ENCODE results near the gene CASK.
A peak's percentile ranks its signal among the peaks of the same experiment; 100 is the strongest.

CASK gene

GRCh38 chrX:41542135-41542534 lies 381.2 kb downstream of the CASK start:
- no peaks in the 10 kb centered on the region for H3K4me1 Mint-ChIP-seq
- H3K27ac Mint-ChIP-seq = no peak overlapping the region
- no peak for DNase-seq (ENCODE audit: low spot score in 2 of 2)
- H3K9me3 Mint-ChIP-seq = no peaks in the 10 kb centered on the region
- peaks cover 12% of the 10 kb centered on the region for H3K36me3 Mint-ChIP-seq
- ATAC-seq = no peak
- H3K4me3 Mint-ChIP-seq = no peak overlapping the region

DNA sequence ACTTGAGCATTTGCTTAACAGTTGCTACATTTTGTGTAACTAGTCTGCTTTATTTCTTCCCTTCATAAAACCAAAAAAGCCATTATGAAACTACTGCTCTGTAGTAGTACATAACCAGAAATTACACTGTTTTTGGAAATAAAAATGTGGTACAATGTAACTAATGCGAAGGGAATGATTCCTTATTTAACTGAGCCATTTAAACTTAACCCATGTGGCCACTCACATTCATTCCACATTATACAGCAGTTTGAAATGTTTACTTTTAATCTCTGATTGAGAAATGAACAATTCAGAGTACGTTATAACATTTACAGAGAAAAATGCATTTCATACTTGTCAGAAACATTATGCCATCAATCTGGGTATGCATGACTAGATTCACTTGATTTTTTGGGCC lies 382.0 kb downstream of the CASK start:
- DNase-seq (ENCODE audit: low spot score in 2 of 2) = no peak
- no peak overlapping the region for H3K4me3 Mint-ChIP-seq
- no peak overlapping the region for H3K27ac Mint-ChIP-seq
- H3K9me3 Mint-ChIP-seq = no peaks in the 10 kb centered on the region
- H3K36me3 Mint-ChIP-seq = peaks cover 15% of the 10 kb centered on the region
- no peaks in the 10 kb centered on the region for H3K4me1 Mint-ChIP-seq
- ATAC-seq = no peak

DNA sequence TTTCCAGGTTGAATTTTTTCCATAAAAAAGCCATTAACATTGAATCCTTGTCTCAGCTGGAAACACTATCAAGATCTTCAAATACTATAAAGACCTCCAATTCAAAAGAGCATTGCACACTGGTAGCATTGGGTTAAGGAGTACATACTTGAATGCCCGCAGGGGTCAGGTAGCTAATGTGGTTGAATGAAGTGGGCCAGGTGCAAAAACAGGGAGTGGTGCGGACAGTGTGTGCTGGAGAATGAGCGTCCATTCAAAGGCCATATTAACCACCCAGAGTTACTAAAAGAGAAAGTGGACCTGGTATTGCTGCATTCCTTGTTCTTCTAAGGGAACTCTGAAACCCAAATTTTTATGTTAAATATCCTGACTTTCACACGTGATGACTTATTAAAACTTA lies 384.6 kb downstream of the CASK start:
- ATAC-seq (no peak), DNase-seq (ENCODE audit: low spot score in 2 of 2) (no peak)
- Mint-ChIP-seq H3K27ac (no peak overlapping the region), H3K4me3 (no peak overlapping the region), H3K36me3 (peaks cover 22% of the 10 kb centered on the region), H3K9me3 (no peaks in the 10 kb centered on the region), H3K4me1 (no peaks in the 10 kb centered on the region)

GRCh38 chrX:41530085-41530484 lies 393.3 kb downstream of the CASK start:
- peaks cover 32% of the 10 kb centered on the region for H3K4me1 Mint-ChIP-seq
- no peak overlapping the region for H3K27ac Mint-ChIP-seq
- ATAC-seq (no peak), DNase-seq (ENCODE audit: low spot score in 2 of 2) (no peak)
- peaks cover 48% of the 10 kb centered on the region for H3K36me3 Mint-ChIP-seq
- H3K9me3 Mint-ChIP-seq = no peaks in the 10 kb centered on the region
- H3K4me3 Mint-ChIP-seq = no peak overlapping the region

DNA sequence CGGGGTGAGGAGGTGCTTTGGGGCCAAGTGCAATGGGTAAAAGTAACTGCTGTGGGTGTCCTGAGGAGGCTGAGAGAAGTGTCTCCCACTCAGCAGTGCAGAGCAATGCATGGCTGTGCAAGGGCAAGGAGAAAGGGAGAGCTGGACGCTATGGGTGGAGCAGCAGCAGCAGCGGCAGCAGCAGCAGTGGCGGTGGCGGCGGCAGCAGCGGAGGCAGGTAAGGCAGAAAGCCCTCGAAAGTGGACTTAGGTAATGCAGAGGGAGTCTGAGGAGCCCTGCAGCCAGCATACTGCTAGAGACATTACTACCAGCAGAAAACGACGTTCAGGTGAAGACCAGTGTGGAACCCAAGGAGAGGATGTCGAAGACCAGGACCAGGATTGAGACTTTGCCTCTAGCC lies 394.1 kb downstream of the CASK start:
- DNase-seq (ENCODE audit: low spot score in 2 of 2) = no peak
- peaks cover 34% of the 10 kb centered on the region for H3K4me1 Mint-ChIP-seq
- H3K27ac Mint-ChIP-seq = peak overlapping the region; percentile 20
- H3K36me3 Mint-ChIP-seq = peaks cover 45% of the 10 kb centered on the region
- no peaks in the 10 kb centered on the region for H3K9me3 Mint-ChIP-seq
- no peak overlapping the region for H3K4me3 Mint-ChIP-seq
- no peak for ATAC-seq

DNA sequence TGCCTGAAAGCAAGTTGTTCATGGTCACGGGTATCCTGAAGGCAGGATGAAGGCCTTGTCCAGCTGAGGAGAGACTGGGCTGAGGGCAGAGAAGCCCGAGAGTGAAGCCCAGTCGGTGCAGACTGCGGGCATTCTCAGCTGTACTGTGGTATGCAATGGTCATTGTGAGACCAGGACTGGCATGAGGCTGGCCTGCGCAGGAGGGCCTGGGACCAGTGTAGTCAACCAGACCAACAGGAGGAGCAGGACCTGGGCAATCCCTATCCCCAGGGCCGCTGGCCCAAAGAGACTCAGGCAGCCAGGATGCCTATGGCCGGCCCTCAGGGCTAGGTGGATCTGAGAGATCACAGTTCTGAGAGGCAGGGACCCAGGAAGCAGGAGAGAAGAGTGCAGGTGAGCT lies 394.6 kb downstream of the CASK start:
- Mint-ChIP-seq H3K27ac (peak overlapping the region; percentile 20), H3K9me3 (no peaks in the 10 kb centered on the region), H3K36me3 (peaks cover 47% of the 10 kb centered on the region), H3K4me1 (peaks cover 34% of the 10 kb centered on the region), H3K4me3 (no peak overlapping the region)
- ATAC-seq (no peak), DNase-seq (ENCODE audit: low spot score in 2 of 2) (no peak)

DNA sequence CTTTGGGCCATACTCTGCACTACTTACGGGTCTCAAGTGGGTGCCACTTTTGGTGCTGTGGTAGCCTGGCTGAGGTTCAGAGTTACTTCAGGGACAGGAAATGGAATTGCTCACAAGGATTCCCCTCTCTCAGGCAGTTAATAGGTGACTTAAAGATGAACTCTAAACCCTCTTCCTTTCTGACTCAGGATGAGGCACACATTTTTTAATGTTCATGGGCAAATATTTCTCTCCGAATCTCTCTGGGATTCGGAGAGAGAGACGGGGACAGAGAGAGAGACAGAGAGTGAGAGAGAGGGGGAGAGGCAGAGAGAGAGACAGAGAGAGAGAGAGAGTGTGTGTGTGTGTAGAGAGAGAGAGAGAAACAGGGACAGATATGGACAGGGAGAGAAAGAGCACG lies 396.4 kb downstream of the CASK start:
- DNase-seq (ENCODE audit: low spot score in 2 of 2) (no peak), ATAC-seq (peak; percentile 96)
- no peaks in the 10 kb centered on the region for H3K9me3 Mint-ChIP-seq
- peak overlapping the region; percentile 33 for H3K27ac Mint-ChIP-seq
- peaks cover 34% of the 10 kb centered on the region for H3K4me1 Mint-ChIP-seq
- H3K4me3 Mint-ChIP-seq = peak overlapping the region; percentile 54
- H3K36me3 Mint-ChIP-seq = peaks cover 59% of the 10 kb centered on the region

- H3K27ac Mint-ChIP-seq = no peak overlapping the region
- no peaks in the 10 kb centered on the region for H3K9me3 Mint-ChIP-seq
- H3K36me3 Mint-ChIP-seq = peaks cover 55% of the 10 kb centered on the region
- DNase-seq (ENCODE audit: low spot score in 2 of 2) (no peak), ATAC-seq (no peak)
- peak overlapping the region; percentile 54 for H3K4me3 Mint-ChIP-seq
- H3K4me1 Mint-ChIP-seq = peaks cover 36% of the 10 kb centered on the region
Measured at GRCh38 chrX:41526271-41526670, 397.1 kb downstream of the CASK start.

GRCh38 chrX:41522671-41523070 lies 400.7 kb downstream of the CASK start:
- ATAC-seq = no peak
- DNase-seq (ENCODE audit: low spot score in 2 of 2) = no peak
- H3K4me1 Mint-ChIP-seq = peaks cover 42% of the 10 kb centered on the region
- H3K27ac Mint-ChIP-seq = no peak overlapping the region
- no peak overlapping the region for H3K4me3 Mint-ChIP-seq
- H3K36me3 Mint-ChIP-seq = peaks cover 37% of the 10 kb centered on the region
- H3K9me3 Mint-ChIP-seq = no peaks in the 10 kb centered on the region

- no peak overlapping the region for H3K4me3 Mint-ChIP-seq
- peaks cover 36% of the 10 kb centered on the region for H3K36me3 Mint-ChIP-seq
- DNase-seq (ENCODE audit: low spot score in 2 of 2) (no peak), ATAC-seq (no peak)
- H3K9me3 Mint-ChIP-seq = no peaks in the 10 kb centered on the region
- H3K4me1 Mint-ChIP-seq = peaks cover 38% of the 10 kb centered on the region
- no peak overlapping the region for H3K27ac Mint-ChIP-seq
Measured at GRCh38 chrX:41522081-41522480, 401.3 kb downstream of the CASK start.

GRCh38 chrX:41519468-41519867 lies 403.9 kb downstream of the CASK start:
- Mint-ChIP-seq H3K9me3 (no peaks in the 10 kb centered on the region), H3K4me1 (peaks cover 23% of the 10 kb centered on the region), H3K27ac (no peak overlapping the region), H3K4me3 (no peak overlapping the region), H3K36me3 (peaks cover 22% of the 10 kb centered on the region)
- no peak for DNase-seq (ENCODE audit: low spot score in 2 of 2)
- ATAC-seq = no peak

DNA sequence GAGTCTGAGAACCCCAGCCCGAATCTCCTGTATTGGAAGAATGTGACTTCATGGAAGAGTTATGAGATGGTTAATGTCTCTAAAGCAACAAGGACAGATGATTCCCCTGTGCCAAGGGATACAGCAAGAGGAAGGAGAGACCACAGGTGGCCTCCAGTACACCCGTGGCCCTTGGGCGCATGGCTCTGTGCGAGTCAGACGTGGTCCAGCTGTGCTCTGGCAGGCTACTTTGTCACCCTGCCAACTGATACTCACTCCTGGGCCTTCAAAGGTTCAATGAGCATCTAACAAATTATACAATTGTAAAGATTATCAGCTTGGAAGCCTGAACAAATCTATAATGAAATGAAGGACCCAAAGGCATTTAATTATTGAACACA lies 404.5 kb downstream of the CASK start:
- ATAC-seq = no peak
- Mint-ChIP-seq H3K9me3 (no peaks in the 10 kb centered on the region), H3K36me3 (peaks cover 18% of the 10 kb centered on the region), H3K27ac (peak overlapping the region; percentile 23), H3K4me3 (no peak overlapping the region), H3K4me1 (peaks cover 29% of the 10 kb centered on the region)
- no peak for DNase-seq (ENCODE audit: low spot score in 2 of 2)

DNA sequence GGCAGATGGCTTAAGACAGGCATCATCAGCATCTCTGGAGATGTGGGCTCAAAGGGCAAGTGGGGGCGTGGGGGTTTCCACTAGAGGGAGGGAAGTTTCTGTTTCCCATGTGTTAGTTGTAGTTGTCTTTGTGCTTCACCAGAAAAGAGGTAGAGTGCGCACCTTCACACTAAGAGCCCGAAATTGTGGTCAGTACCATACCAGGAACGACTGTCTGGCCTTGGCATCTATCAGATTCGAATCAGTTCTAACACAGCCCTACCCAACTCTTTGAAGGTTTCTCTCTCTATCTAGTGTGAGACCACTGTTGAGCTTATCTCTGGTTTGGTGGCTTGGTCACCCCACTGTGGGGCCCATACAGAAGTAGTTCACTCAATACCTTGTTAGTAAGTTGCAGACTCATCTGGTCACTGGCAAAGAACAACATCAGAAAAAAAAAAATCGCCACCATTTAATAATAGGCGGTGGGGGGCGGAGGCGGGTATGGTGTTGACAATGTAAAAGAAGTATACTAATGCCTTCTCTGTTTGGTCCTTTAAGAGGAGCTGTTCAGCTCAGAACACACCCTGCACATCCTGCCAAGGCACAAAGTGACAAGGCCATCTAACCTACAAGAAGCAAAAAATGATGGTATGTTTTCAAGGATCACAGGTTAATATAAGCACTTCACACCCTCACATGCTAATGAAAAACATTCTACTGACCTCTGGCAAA lies 405.1 kb downstream of the CASK start:
- Mint-ChIP-seq H3K4me1 (peaks cover 32% of the 10 kb centered on the region), H3K27ac (peak overlapping the region; percentile 23), H3K9me3 (no peaks in the 10 kb centered on the region), H3K4me3 (no peak overlapping the region), H3K36me3 (peaks cover 14% of the 10 kb centered on the region)
- ATAC-seq = peak; percentile 91
- DNase-seq (ENCODE audit: low spot score in 2 of 2) = peak in 1 of 2 donors; percentile 50

DNA sequence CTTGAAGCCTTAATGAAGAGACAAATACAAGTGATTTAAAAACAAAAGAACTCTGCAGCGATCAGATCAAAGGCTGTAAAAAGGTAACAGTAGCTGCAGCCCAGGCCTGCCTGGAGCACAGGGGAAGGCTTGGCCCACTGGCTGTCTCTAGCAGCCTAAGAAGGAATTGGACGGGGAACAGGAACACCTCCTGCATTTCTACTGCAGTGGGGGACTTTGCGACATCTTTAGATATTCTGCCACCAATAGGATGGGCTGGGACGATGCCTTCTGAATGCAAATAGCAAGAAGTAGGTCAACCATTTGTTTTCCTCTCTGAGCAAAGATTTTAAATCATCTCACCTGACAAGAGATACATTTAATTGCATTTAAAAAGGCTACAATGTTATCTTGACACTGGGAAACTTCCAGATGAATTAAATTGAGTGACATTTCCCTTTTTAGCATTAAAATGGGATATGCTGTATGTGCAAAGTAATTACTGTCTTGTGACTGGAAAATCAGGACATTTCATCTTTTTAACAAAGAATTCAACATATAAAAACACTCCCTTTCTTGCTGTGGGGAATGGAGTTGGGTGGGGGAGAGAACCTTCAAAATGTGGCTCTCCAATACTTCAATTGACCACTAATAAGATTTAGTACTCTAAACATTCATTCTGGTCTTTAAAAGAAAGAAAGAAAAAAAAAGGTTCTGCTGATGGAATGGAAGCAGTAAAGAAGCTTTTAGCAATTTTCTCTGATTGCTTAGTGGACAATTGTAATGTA lies 406.2 kb downstream of the CASK start:
- Mint-ChIP-seq H3K36me3 (peaks cover 6% of the 10 kb centered on the region), H3K27ac (no peak overlapping the region), H3K9me3 (no peaks in the 10 kb centered on the region), H3K4me3 (no peak overlapping the region), H3K4me1 (peaks cover 32% of the 10 kb centered on the region)
- DNase-seq (ENCODE audit: low spot score in 2 of 2) (no peak), ATAC-seq (no peak)

DNA sequence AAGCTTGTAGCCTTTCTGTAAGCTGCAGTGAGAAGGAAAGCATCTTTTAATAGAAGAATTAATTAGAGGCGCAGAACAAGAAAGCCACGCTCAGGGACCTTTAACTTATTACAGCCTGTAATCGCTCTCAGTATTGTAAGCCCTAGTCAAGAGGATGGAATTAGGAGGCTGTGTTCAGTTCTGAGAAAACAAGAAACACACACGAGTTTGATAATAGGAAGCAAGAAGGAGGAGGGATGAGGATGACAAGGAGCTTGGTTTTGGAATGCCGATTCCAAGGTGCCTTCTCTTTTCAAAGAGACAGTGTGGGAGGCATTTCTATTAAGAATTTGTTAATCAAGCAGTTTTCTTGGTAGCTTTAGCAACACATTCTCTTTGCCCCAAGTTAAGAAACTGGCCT lies 406.9 kb downstream of the CASK start:
- Mint-ChIP-seq H3K36me3 (peaks cover 6% of the 10 kb centered on the region), H3K4me1 (peaks cover 32% of the 10 kb centered on the region), H3K27ac (no peak overlapping the region), H3K4me3 (no peak overlapping the region), H3K9me3 (no peaks in the 10 kb centered on the region)
- ATAC-seq (no peak), DNase-seq (ENCODE audit: low spot score in 2 of 2) (no peak)

DNA sequence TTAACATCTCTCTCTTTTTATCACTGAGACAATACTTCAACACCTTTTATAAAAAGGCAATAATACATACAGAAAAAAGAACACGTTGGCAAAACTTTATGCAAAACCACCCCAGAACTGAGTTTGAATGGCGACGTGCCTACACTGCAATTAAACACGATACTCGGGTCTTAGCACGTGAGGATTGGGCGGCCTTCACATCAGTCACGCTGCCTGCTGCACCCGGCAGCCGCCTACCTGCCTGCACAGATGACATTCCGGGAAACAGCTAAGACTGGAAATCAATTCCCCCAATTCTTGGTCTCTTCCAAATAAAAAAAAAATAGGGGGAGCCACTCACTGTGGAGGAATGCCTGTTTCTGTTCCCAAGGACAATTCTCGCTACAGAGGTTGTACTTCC lies 408.0 kb downstream of the CASK start:
- H3K9me3 Mint-ChIP-seq = no peaks in the 10 kb centered on the region
- no peak for DNase-seq (ENCODE audit: low spot score in 2 of 2)
- no peak overlapping the region for H3K27ac Mint-ChIP-seq
- ATAC-seq = no peak
- H3K4me1 Mint-ChIP-seq = peaks cover 27% of the 10 kb centered on the region
- no peak overlapping the region for H3K4me3 Mint-ChIP-seq
- peaks cover 4% of the 10 kb centered on the region for H3K36me3 Mint-ChIP-seq
